ENCODE measurements around the gene NLK.

Gene NLK

GRCh38 chr17:28113269-28113668, 70.8 kb downstream of the NLK start:
- no peak for DNase-seq (ENCODE audit: low read depth)

- no peak for DNase-seq (ENCODE audit: low read depth)
Observed at GRCh38 chr17:28115046-28115445, 72.6 kb downstream of the NLK start.

GRCh38 chr17:28117304-28117703, 74.8 kb downstream of the NLK start:
- no peak for DNase-seq (ENCODE audit: low read depth)

GRCh38 chr17:28118362-28118761, 75.9 kb downstream of the NLK start:
- no peak for DNase-seq (ENCODE audit: low read depth)

GRCh38 chr17:28119046-28119445, 76.6 kb downstream of the NLK start:
- no peak for DNase-seq (ENCODE audit: low read depth)

- no peak for DNase-seq (ENCODE audit: low read depth)
Observed at GRCh38 chr17:28119560-28119959, 77.1 kb downstream of the NLK start.

GRCh38 chr17:28120766-28121165, 78.3 kb downstream of the NLK start:
- no peak for DNase-seq (ENCODE audit: low read depth)

- DNase-seq (ENCODE audit: low read depth) = no peak
Observed at GRCh38 chr17:28124962-28125361, 82.5 kb downstream of the NLK start.

GRCh38 chr17:28125526-28126378, 83.3 kb downstream of the NLK start:
- no peak for DNase-seq (ENCODE audit: low read depth)

GRCh38 chr17:28127196-28127595, 84.7 kb downstream of the NLK start:
- DNase-seq (ENCODE audit: low read depth) = no peak

- DNase-seq (ENCODE audit: low read depth) = no peak
Observed at GRCh38 chr17:28128779-28129178, 86.3 kb downstream of the NLK start.

- no peak for DNase-seq (ENCODE audit: low read depth)
Observed at GRCh38 chr17:28130472-28130871, 88.0 kb downstream of the NLK start.

GRCh38 chr17:28131599-28131998, 89.1 kb downstream of the NLK start:
- DNase-seq (ENCODE audit: low read depth) = no peak

- DNase-seq (ENCODE audit: low read depth) = no peak
Observed at GRCh38 chr17:28133562-28133970, 91.1 kb downstream of the NLK start.

- DNase-seq (ENCODE audit: low read depth) = no peak
Observed at GRCh38 chr17:28136923-28137322, 94.4 kb downstream of the NLK start.

GRCh38 chr17:28139822-28140221, 97.3 kb downstream of the NLK start:
- DNase-seq (ENCODE audit: low read depth) = no peak

GRCh38 chr17:28141313-28141712, 98.8 kb downstream of the NLK start:
- no peak for DNase-seq (ENCODE audit: low read depth)

GRCh38 chr17:28141773-28142172, 99.3 kb downstream of the NLK start:
- DNase-seq (ENCODE audit: low read depth) = no peak

GRCh38 chr17:28142305-28142704, 99.8 kb downstream of the NLK start:
- DNase-seq (ENCODE audit: low read depth) = no peak

- no peak for DNase-seq (ENCODE audit: low read depth)
Observed at GRCh38 chr17:28144019-28144418, 101.5 kb downstream of the NLK start.

GRCh38 chr17:28145348-28145747, 102.9 kb downstream of the NLK start:
- DNase-seq (ENCODE audit: low read depth) = no peak

- no peak for DNase-seq (ENCODE audit: low read depth)
Observed at GRCh38 chr17:28147017-28147416, 104.5 kb downstream of the NLK start.

- DNase-seq (ENCODE audit: low read depth) = no peak
Observed at GRCh38 chr17:28151001-28151400, 108.5 kb downstream of the NLK start.

GRCh38 chr17:28154214-28154613, 111.7 kb downstream of the NLK start:
- no peak for DNase-seq (ENCODE audit: low read depth)

Data from fibroblast of the conjunctiva (primary cell).